Ishikawa (cell line): ENCODE data around the gene SLC34A1.

Experiments
- CEBPB ChIP-seq: IDR thresholded peaks from 2 replicates; pipeline ENCODE4 v1.6.1; 2012
- CREB1 ChIP-seq: IDR thresholded peaks from 2 replicates; pipeline ENCODE4 v1.6.1; 2012; ENCODE audit warnings: low read depth
- EGR1 ChIP-seq: IDR thresholded peaks from 2 replicates; pipeline ENCODE4 v1.6.1; 2012
- EP300 ChIP-seq: IDR thresholded peaks from 2 replicates; pipeline ENCODE4 v1.6.1; 2012; ENCODE audit warnings: borderline replicate concordance
- FOXM1 ChIP-seq: IDR thresholded peaks from 2 replicates; pipeline ENCODE4 v1.6.1; 2012; ENCODE audit warnings: low read depth, borderline replicate concordance
- MAX ChIP-seq: IDR thresholded peaks from 2 replicates; pipeline ENCODE4 v1.6.1; 2012
- NFIC ChIP-seq: IDR thresholded peaks from 2 replicates; pipeline ENCODE4 v1.6.1; 2012
- RAD21 ChIP-seq: IDR thresholded peaks from 2 replicates; pipeline ENCODE4 v1.6.1; 2012; ENCODE audit warnings: low read depth
- REST ChIP-seq: IDR thresholded peaks from 2 replicates; pipeline ENCODE4 v1.6.1; 2012; ENCODE audit warnings: low read depth, mild to moderate bottlenecking
- TAF1 ChIP-seq: IDR thresholded peaks from 2 replicates; pipeline ENCODE4 v1.6.1; 2012; ENCODE audit warnings: low read depth, mild to moderate bottlenecking
- TCF12 ChIP-seq: IDR thresholded peaks from 2 replicates; pipeline ENCODE4 v1.6.1; 2012; ENCODE audit warnings: low read depth
- TEAD4 ChIP-seq: IDR thresholded peaks from 2 replicates; pipeline ENCODE4 v1.6.1; 2012
- USF1 ChIP-seq: IDR thresholded peaks from 2 replicates; pipeline ENCODE4 v1.6.1; 2012
- YY1 ChIP-seq: IDR thresholded peaks from 2 replicates; pipeline ENCODE4 v1.6.1; 2012; ENCODE audit warnings: low read depth
- ZBTB7A ChIP-seq: IDR thresholded peaks from 2 replicates; pipeline ENCODE4 v1.6.1; 2012; ENCODE audit warnings: low read depth

Gene SLC34A1

GRCh38 chr5:177364159-177364962 is 19.9 kb upstream of the SLC34A1 start:
- TF ChIP-seq TEAD4 (no peak), CREB1 (no peak), RAD21 (no peak), NFIC (no peak), TCF12 (no peak), FOXM1 (no peak), REST (no peak), CEBPB (no peak), EGR1 (no peak), ZBTB7A (no peak), TAF1 (no peak), EP300 (no peak), MAX (no peak), YY1 (no peak)

GRCh38 chr5:177365845-177366527 is 18.2 kb upstream of the SLC34A1 start:
- TF ChIP-seq NFIC (no peak), FOXM1 (no peak), USF1 (no peak), CREB1 (no peak), YY1 (no peak), CEBPB (no peak), ZBTB7A (no peak), TAF1 (no peak), TEAD4 (no peak)

GRCh38 chr5:177366528-177367322 is 17.5 kb upstream of the SLC34A1 start:
- TF ChIP-seq EP300 (no peak), REST (no peak), NFIC (0 out of 2 replicates have a peak, but pooled peaks have one; percentile 9), FOXM1 (no peak), TAF1 (peak; percentile 47; the same call in 1 of the 2 replicates), CREB1 (no peak), RAD21 (no peak), EGR1 (no peak), YY1 (0 out of 2 replicates have a peak, but pooled peaks have one; percentile 14), TCF12 (peak; percentile 14), CEBPB (no peak), USF1 (no peak), ZBTB7A (peak; percentile 73), TEAD4 (no peak), MAX (peak; percentile 18; the same call in 1 of the 2 replicates)

GRCh38 chr5:177367323-177367848 is 16.8 kb upstream of the SLC34A1 start:
- no peak for TF ChIP-seq NFIC
- no peak for TF ChIP-seq FOXM1
- no peak for TF ChIP-seq REST
- TF ChIP-seq MAX = peak; percentile 100
- no peak for TF ChIP-seq EP300
- peak; percentile 51; the same call in 1 of the 2 replicates for TF ChIP-seq ZBTB7A
- no peak for TF ChIP-seq TAF1
